A549 (cell line): Measurements from ENCODE around the gene AAMDC. TPM values are rescaled to one million over a fixed set of nuclear protein-coding genes. Genes with fewer than 3 reads are reported as not detected.

Experiments
- ATAC-seq, 2 experiments: fragments of 200-7000 bp in 1 of 2; fragments of >200 bp in 1 of 2; cut with Nextera tagmentation in 1 of 2; cut with Tn5 transposase in 1 of 2; 3 replicates each; pipeline versions ENCODE4 v1.8.0 to v1.9.1; 2018 to 2020; ENCODE audit warnings: mild to moderate bottlenecking in 1 of 2, moderate library complexity in 1 of 2
- CTCF ChIA-PET: fragments of 300-600 bp; sonication (Branson Sonifier 250); formaldehyde crosslinking; extraction: SDS; loops from one replicate; lab custom pipeline; 2021; ENCODE audit warnings: antibody characterized with exemption, inconsistent platforms; lab: Yijun Ruan, JAX
- POLR2A ChIA-PET: fragments of 350-600 bp; formaldehyde crosslinking; extraction: SDS; loops from one replicate; lab custom pipeline; 2021; ENCODE audit warnings: antibody characterized with exemption, inconsistent platforms; lab: Yijun Ruan, JAX
- DNase-seq, 2 experiments: peaks; one replicate each; pipeline versions ENCODE4 v3.0.0 to v3.0.0-alpha.2; 2011 to 2016; ENCODE audit warnings: low read depth in 1 of 2, low spot score in 1 of 2
- FAIRE-seq: peaks from 2 replicates; lab custom pipeline; 2011; peaks lifted over from hg19 to GRCh38; lab: Jason Lieb, UNC
- H3K27ac ChIP-seq, 2 experiments: fragments of >200 bp; sonication (Bioruptor Twin); formaldehyde crosslinking; 3 replicates each; pipeline ENCODE4 v1.5.1; 2016 to 2017
- H3K4me1 ChIP-seq: fragments of >200 bp; sonication (Bioruptor Twin); formaldehyde crosslinking; 3 replicates; pipeline ENCODE4 v1.6.1; 2016
- H3K4me2 ChIP-seq: fragments of >200 bp; sonication (Bioruptor Twin); formaldehyde crosslinking; 3 replicates; pipeline ENCODE4 v1.6.1; 2016
- H3K4me3 ChIP-seq: fragments of >200 bp; sonication (Bioruptor Twin); formaldehyde crosslinking; 3 replicates; pipeline ENCODE4 v1.5.1; 2016
- H3K9me3 ChIP-seq: fragments of >200 bp; sonication (Bioruptor Twin); formaldehyde crosslinking; 3 replicates; pipeline ENCODE4 v1.6.1; 2016
- CBX2 ChIP-seq: fragments of 200-600 bp; sonication (generic); IDR thresholded peaks from 2 replicates; pipeline ENCODE4 v1.6.1; 2016; ENCODE audit warnings: low read depth, mild to moderate bottlenecking, borderline replicate concordance
- CEBPB ChIP-seq, 2 experiments: fragments of >200 bp in 1 of 2; sonication (Bioruptor Twin) in 1 of 2; formaldehyde crosslinking in 1 of 2; IDR thresholded peaks; 2 replicates each; pipeline ENCODE4 v1.6.1; 2012 to 2016
- CHD4 ChIP-seq: fragments of 200-600 bp; sonication (generic); IDR thresholded peaks from 2 replicates; pipeline ENCODE4 v1.6.1; 2016; ENCODE audit warnings: antibody characterized with exemption, mild to moderate bottlenecking, borderline replicate concordance
- EHMT2 ChIP-seq: fragments of 200-600 bp; sonication (generic); IDR thresholded peaks from 2 replicates; pipeline ENCODE4 v1.6.1; 2016; ENCODE audit warnings: antibody characterized with exemption, low read depth, mild to moderate bottlenecking, moderate library complexity
- EP300 ChIP-seq, 2 experiments: fragments of >200 bp; sonication (Bioruptor Twin); formaldehyde crosslinking; IDR thresholded peaks; 2 replicates in 1 of 2; 3 replicates in 1 of 2; pipeline ENCODE4 v1.6.1; 2016 to 2017
- FOSL2 ChIP-seq, 2 experiments: fragments of 450-650 bp in 1 of 2; fragments of >200 bp in 1 of 2; sonication (Bioruptor Twin) in 1 of 2; formaldehyde crosslinking; IDR thresholded peaks; 2 replicates each; pipeline versions ENCODE4 v1.5.0 to v1.6.1; 2016 to 2020; ENCODE audit warnings: mild to moderate bottlenecking in 1 of 2, moderate library complexity in 1 of 2
- FOXS1 ChIP-seq: fragments of 250-450 bp; sonication (Bioruptor Pico); IDR thresholded peaks from 2 replicates; pipeline ENCODE4 v1.5.0; 2020; ENCODE audit warnings: mild to moderate bottlenecking, moderate library complexity
- GATA3 ChIP-seq: IDR thresholded peaks from 2 replicates; pipeline ENCODE4 v1.6.1; 2012; ENCODE audit warnings: borderline replicate concordance
- HDAC2 ChIP-seq: fragments of 200-600 bp; sonication (generic); IDR thresholded peaks from 2 replicates; pipeline ENCODE4 v1.6.1; 2016
- HOXB5 ChIP-seq: fragments of 250-450 bp; sonication (Bioruptor Pico); IDR thresholded peaks from 2 replicates; pipeline ENCODE4 v1.5.0; 2020; ENCODE audit warnings: mild to moderate bottlenecking, moderate library complexity
- JUNB ChIP-seq: fragments of >200 bp; sonication (Bioruptor Twin); formaldehyde crosslinking; IDR thresholded peaks from 2 replicates; pipeline ENCODE4 v1.6.1; 2016
- KDM1A ChIP-seq: fragments of 200-600 bp; sonication (generic); IDR thresholded peaks from 2 replicates; pipeline ENCODE4 v1.6.1; 2016; ENCODE audit warnings: low read depth, mild to moderate bottlenecking
- MYC ChIP-seq: IDR thresholded peaks from 2 replicates; pipeline ENCODE4 v1.6.1; 2012; ENCODE audit warnings: mild to moderate bottlenecking, inconsistent platforms, low read length, improper control_type of control experiment, borderline replicate concordance
- NFE2L2 ChIP-seq: fragments of 150-350 bp; conservative IDR thresholded peaks from 2 replicates; pipeline ENCODE4 v1.6.1; 2014; ENCODE audit warnings: low read length
- NR3C1 ChIP-seq: fragments of >200 bp; sonication (Bioruptor Twin); formaldehyde crosslinking; IDR thresholded peaks from 3 replicates; pipeline ENCODE4 v1.6.1; 2017
- POLR2A ChIP-seq: IDR thresholded peaks from 2 replicates; pipeline ENCODE4 v1.6.1; 2012; ENCODE audit warnings: mild to moderate bottlenecking, low read length
- POLR2AphosphoS2 ChIP-seq: conservative IDR thresholded peaks from 2 replicates; pipeline ENCODE4 v1.6.1; 2012; ENCODE audit warnings: low read length, improper control_type of control experiment, inconsistent platforms
- RAD21 ChIP-seq, 2 experiments: fragments of >200 bp in 1 of 2; sonication (Bioruptor Twin) in 1 of 2; formaldehyde crosslinking in 1 of 2; IDR thresholded peaks in 1 of 2; conservative IDR thresholded peaks in 1 of 2; 2 replicates in 1 of 2; 3 replicates in 1 of 2; pipeline ENCODE4 v1.6.1; 2012 to 2018; ENCODE audit warnings: inconsistent platforms in 1 of 2
- RARB ChIP-seq: fragments of 250-450 bp; sonication (Bioruptor Pico); IDR thresholded peaks from 2 replicates; pipeline ENCODE4 v1.8.0; 2021; ENCODE audit warnings: mild to moderate bottlenecking, moderate library complexity
- RCOR1 ChIP-seq: fragments of 150-350 bp; IDR thresholded peaks from 2 replicates; pipeline ENCODE4 v1.6.1; 2014; ENCODE audit warnings: antibody characterized with exemption, low read length, low read depth
- SREBF2 ChIP-seq: fragments of 450-650 bp; IDR thresholded peaks from 2 replicates; pipeline ENCODE4 v1.6.1; 2014; ENCODE audit warnings: mild to moderate bottlenecking, moderate library complexity
- TFCP2L1 ChIP-seq: fragments of 250-450 bp; sonication (Bioruptor Pico); IDR thresholded peaks from 2 replicates; pipeline ENCODE4 v1.5.0; 2021; ENCODE audit warnings: mild to moderate bottlenecking
- TP53 ChIP-seq: fragments of 250-450 bp; sonication (Bioruptor Pico); IDR thresholded peaks from 2 replicates; pipeline ENCODE4 v1.5.0; 2021; ENCODE audit warnings: mild to moderate bottlenecking, moderate library complexity
- ZSCAN20 ChIP-seq: fragments of 250-450 bp; sonication (Bioruptor Pico); IDR thresholded peaks from 2 replicates; pipeline ENCODE4 v1.8.0; 2022; ENCODE audit warnings: mild to moderate bottlenecking, moderate library complexity
- WGBS: methylation state at CpG from one replicate; pipeline ENCODE4 v1.1.6; 2017; ENCODE audit errors: missing lambda C conversion rate; 5-methylcytosine and 5-hydroxymethylcytosine counted together
- polyA plus RNA-seq, 4 experiments: library from polyadenylated mRNA; depleted of rRNA in 3 of 4; stranded (reverse); fragments of >200 nt; fragmentation: RNase III in 1 of 4; extraction: RNeasy Plus Mini Kit Qiagen cat#74134 plus additional on column Dnase treatment in 1 of 4; gene quantifications; 2 replicates in 3 of 4; 3 replicates in 1 of 4; pipeline ENCODE4 v1.2.3, GENCODE V29; 2011 to 2017
- TF ChIP-seq, protein P1 (sequence below): fragments of >200 bp; sonication (Bioruptor Twin); formaldehyde crosslinking; IDR thresholded peaks from 3 replicates; pipeline ENCODE4 v1.5.1; 2016
- TF ChIP-seq, protein P2 (sequence below): IDR thresholded peaks from 2 replicates; pipeline ENCODE4 v1.6.1; 2012
- TF ChIP-seq, protein P3 (sequence below): fragments of 250-450 bp; sonication (Bioruptor Pico); IDR thresholded peaks from 2 replicates; pipeline ENCODE4 v1.5.0; 2020; ENCODE audit warnings: low read depth, mild to moderate bottlenecking, moderate library complexity
- TF ChIP-seq, protein P4 (sequence below): IDR thresholded peaks from 2 replicates; pipeline ENCODE4 v1.6.1; 2012; ENCODE audit warnings: low read depth, borderline replicate concordance
- TF ChIP-seq, protein P5 (sequence below): fragments of 250-450 bp; sonication (Bioruptor Pico); IDR thresholded peaks from 2 replicates; pipeline ENCODE4 v1.5.0; 2021; ENCODE audit warnings: mild to moderate bottlenecking, moderate library complexity, borderline replicate concordance
- TF ChIP-seq, protein P6 (sequence below): fragments of >200 bp; sonication (Bioruptor Twin); formaldehyde crosslinking; IDR thresholded peaks from 3 replicates; pipeline ENCODE4 v1.6.1; 2016
- TF ChIP-seq, protein P7 (sequence below): fragments of >200 bp; sonication (Bioruptor Twin); formaldehyde crosslinking; IDR thresholded peaks from 2 replicates; pipeline ENCODE4 v1.6.1; 2016

AAMDC gene
- polyA plus RNA-seq, 2 of the 4 experiments (the other 2 are of a cell fraction): 25.4 to 36.5 TPM

DNA sequence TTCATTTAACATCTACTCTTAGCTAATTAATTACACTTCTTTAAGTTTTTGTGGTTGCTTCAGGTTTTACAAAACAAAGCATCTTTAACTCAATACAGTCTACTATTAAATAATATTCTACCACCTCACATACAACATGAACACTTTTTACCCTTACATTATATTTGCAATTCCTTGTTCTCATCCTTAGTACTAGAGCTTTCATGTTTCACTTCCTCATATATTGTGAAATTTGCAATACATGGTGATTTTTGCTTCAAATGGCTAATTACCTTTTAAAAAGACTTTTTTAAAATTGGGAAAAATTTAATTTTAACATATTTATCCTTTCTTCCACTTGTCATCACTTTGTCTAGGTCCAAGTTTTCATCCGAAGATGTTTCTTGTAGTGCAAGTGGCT is 37.9 kb upstream of the AAMDC start:
- TF ChIP-seq, protein P1, sequence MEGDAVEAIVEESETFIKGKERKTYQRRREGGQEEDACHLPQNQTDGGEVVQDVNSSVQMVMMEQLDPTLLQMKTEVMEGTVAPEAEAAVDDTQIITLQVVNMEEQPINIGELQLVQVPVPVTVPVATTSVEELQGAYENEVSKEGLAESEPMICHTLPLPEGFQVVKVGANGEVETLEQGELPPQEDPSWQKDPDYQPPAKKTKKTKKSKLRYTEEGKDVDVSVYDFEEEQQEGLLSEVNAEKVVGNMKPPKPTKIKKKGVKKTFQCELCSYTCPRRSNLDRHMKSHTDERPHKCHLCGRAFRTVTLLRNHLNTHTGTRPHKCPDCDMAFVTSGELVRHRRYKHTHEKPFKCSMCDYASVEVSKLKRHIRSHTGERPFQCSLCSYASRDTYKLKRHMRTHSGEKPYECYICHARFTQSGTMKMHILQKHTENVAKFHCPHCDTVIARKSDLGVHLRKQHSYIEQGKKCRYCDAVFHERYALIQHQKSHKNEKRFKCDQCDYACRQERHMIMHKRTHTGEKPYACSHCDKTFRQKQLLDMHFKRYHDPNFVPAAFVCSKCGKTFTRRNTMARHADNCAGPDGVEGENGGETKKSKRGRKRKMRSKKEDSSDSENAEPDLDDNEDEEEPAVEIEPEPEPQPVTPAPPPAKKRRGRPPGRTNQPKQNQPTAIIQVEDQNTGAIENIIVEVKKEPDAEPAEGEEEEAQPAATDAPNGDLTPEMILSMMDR: no peak
- TF ChIP-seq POLR2A (no peak), FOXS1 (CRISPR knock-in tag) (no peak), EP300 (IDR thresholded peaks at IDR 0.05) (no peak), CHD4 (no peak), RCOR1 (no peak), SREBF2 (no peak), CBX2 (no peak), POLR2AphosphoS2 (no peak), ZSCAN20 (CRISPR knock-in tag) (no peak), EHMT2 (no peak), CEBPB (IDR thresholded peaks at IDR 0.05) (no peak), RAD21 (conservative IDR thresholded peaks at IDR 0.05 in 1 of 2, IDR thresholded peaks at IDR 0.05 in 1 of 2) (no peak), NR3C1 (no peak), RARB (no peak), FOSL2 (IDR thresholded peaks at IDR 0.05) (no peak), FOSL2 (CRISPR knock-in tag; IDR thresholded peaks at IDR 0.05) (no peak)
- TF ChIP-seq, protein P2, sequence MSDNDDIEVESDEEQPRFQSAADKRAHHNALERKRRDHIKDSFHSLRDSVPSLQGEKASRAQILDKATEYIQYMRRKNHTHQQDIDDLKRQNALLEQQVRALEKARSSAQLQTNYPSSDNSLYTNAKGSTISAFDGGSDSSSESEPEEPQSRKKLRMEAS: no peak
- TF ChIP-seq, protein P3, sequence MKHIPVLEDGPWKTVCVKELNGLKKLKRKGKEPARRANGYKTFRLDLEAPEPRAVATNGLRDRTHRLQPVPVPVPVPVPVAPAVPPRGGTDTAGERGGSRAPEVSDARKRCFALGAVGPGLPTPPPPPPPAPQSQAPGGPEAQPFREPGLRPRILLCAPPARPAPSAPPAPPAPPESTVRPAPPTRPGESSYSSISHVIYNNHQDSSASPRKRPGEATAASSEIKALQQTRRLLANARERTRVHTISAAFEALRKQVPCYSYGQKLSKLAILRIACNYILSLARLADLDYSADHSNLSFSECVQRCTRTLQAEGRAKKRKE (CRISPR knock-in tag): no peak

DNA sequence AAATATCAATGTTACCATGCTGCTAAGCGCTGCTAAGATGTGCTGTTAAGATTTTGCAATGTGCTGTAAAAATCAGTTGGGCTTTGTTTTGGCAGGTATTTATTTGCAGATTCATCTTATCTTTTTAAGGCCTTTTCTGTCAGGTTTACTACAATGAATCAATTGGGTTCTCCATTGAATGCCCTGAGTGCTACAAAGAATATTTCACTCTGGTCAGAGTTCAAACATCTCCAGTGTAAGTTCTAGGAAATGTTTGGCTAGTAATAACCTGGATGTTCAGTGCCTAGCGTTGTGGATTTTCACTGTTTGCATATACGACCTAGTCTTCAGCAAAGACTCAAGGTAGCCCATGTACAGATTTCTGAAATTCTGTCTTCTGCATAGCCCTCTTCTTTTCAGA is 36.4 kb upstream of the AAMDC start:
- FAIRE-seq (no peak), ATAC-seq (no peak), DNase-seq (no peak)
- Histone ChIP-seq H3K27ac (no peak overlapping the region), H3K4me2 (no peak overlapping the region), H3K9me3 (no peaks in the 10 kb centered on the region), H3K4me1 (peaks cover 6% of the 10 kb centered on the region; the same call in 2 of the 3 replicates), H3K4me3 (no peak overlapping the region)
- POLR2A ChIA-PET: no interaction called here
- 94% methylated on average over 3 of the region's 3 CpGs for WGBS
- TF ChIP-seq, protein P4, sequence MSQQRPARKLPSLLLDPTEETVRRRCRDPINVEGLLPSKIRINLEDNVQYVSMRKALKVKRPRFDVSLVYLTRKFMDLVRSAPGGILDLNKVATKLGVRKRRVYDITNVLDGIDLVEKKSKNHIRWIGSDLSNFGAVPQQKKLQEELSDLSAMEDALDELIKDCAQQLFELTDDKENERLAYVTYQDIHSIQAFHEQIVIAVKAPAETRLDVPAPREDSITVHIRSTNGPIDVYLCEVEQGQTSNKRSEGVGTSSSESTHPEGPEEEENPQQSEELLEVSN: no peak
- no peak for TF ChIP-seq HDAC2
- no peak for TF ChIP-seq TFCP2L1 (CRISPR knock-in tag)
- TF ChIP-seq, protein P5, sequence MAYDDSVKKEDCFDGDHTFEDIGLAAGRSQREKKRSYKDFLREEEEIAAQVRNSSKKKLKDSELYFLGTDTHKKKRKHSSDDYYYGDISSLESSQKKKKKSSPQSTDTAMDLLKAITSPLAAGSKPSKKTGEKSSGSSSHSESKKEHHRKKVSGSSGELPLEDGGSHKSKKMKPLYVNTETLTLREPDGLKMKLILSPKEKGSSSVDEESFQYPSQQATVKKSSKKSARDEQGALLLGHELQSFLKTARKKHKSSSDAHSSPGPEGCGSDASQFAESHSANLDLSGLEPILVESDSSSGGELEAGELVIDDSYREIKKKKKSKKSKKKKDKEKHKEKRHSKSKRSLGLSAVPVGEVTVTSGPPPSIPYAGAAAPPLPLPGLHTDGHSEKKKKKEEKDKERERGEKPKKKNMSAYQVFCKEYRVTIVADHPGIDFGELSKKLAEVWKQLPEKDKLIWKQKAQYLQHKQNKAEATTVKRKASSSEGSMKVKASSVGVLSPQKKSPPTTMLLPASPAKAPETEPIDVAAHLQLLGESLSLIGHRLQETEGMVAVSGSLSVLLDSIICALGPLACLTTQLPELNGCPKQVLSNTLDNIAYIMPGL (CRISPR knock-in tag): no peak
- TF ChIP-seq POLR2A: no peak
- TF ChIP-seq, protein P6, sequence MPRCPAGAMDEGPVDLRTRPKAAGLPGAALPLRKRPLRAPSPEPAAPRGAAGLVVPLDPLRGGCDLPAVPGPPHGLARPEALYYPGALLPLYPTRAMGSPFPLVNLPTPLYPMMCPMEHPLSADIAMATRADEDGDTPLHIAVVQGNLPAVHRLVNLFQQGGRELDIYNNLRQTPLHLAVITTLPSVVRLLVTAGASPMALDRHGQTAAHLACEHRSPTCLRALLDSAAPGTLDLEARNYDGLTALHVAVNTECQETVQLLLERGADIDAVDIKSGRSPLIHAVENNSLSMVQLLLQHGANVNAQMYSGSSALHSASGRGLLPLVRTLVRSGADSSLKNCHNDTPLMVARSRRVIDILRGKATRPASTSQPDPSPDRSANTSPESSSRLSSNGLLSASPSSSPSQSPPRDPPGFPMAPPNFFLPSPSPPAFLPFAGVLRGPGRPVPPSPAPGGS: no peak
- TF ChIP-seq RCOR1: no peak
- TF ChIP-seq MYC: no peak
- TF ChIP-seq GATA3: no peak
- TF ChIP-seq, protein P2: no peak
- TF ChIP-seq FOXS1 (CRISPR knock-in tag): no peak
- no peak for TF ChIP-seq CBX2
- TF ChIP-seq HOXB5 (CRISPR knock-in tag): no peak
- TF ChIP-seq TP53 (CRISPR knock-in tag): no peak
- no peak for TF ChIP-seq CHD4
- TF ChIP-seq RAD21 (conservative IDR thresholded peaks at IDR 0.05 in 1 of 2, IDR thresholded peaks at IDR 0.05 in 1 of 2): no peak
- TF ChIP-seq NFE2L2: no peak
- TF ChIP-seq JUNB: no peak
- no peak for TF ChIP-seq KDM1A
- TF ChIP-seq, protein P7, sequence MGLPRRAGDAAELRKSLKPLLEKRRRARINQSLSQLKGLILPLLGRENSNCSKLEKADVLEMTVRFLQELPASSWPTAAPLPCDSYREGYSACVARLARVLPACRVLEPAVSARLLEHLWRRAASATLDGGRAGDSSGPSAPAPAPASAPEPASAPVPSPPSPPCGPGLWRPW: no peak
- CTCF ChIA-PET: no interaction called here

More for the DNA sequence above, 37.9 kb upstream of the AAMDC start:
- POLR2A ChIA-PET: no interaction called here
- H3K4me2 ChIP-seq: no peak overlapping the region
- ATAC-seq (no peak), DNase-seq (no peak), FAIRE-seq (no peak)
- no peaks in the 10 kb centered on the region for H3K9me3 ChIP-seq
- peaks cover 5% of the 10 kb centered on the region; the same call in 2 of the 3 replicates for H3K4me1 ChIP-seq
- no peak overlapping the region for H3K27ac ChIP-seq
- 97% methylated on average over 1 of the region's 1 CpG for WGBS
- CTCF ChIA-PET: no interaction called here
- H3K4me3 ChIP-seq: no peak overlapping the region
